Fibroblast of lung (primary cell): Measurements from ENCODE around the gene GRM4.

Experiments used
- CTCF ChIP-seq, 2 donors: IDR thresholded peaks in 1 of 2; conservative IDR thresholded peaks in 1 of 2; 1 replicate in 1 of 2; 2 replicates in 1 of 2; pipeline ENCODE4 v1.5.1; 2011 to 2012; ENCODE audit warnings: low read length in 2 of 2, control low read depth in 1 of 2, inconsistent platforms in 1 of 2, low read depth in 1 of 2, mild to moderate bottlenecking in 1 of 2
- EZH2 ChIP-seq: IDR thresholded peaks from 2 replicates; pipeline ENCODE4 v1.5.1; 2012; ENCODE audit warnings: low read length, control low read depth, mild to moderate bottlenecking; ENCODE audit errors: missing control alignments

- TF ChIP-seq CTCF (conservative IDR thresholded peaks at IDR 0.05 in 1 of 2, IDR thresholded peaks at IDR 0.05 in 1 of 2; ENCODE audit: low read depth in 1 of 2, low read length in 2 of 2) (no peak), EZH2 (no peak)
These were observed 1.1 kb upstream of the GRM4 start for GRCh38 chr6:34146801-34147592.
